ENCODE measurements around the gene BGN. TPM values are rescaled to one million over a fixed set of nuclear protein-coding genes. Genes with fewer than 3 reads are reported as not detected.
A peak's percentile ranks its signal among the peaks of the same experiment; 100 is the strongest.

BGN gene
- total and polyA plus RNA-seq, 2 donors, result 3.4 to 21.6 TPM

- Histone ChIP-seq H3K4me1 (ENCODE audit: control insufficient read depth in 2 of 2, insufficient read depth in 2 of 2, low read length in 2 of 2) (peaks cover 5 to 18% of the 10 kb centered on the region in 2 donors), H3K27ac (ENCODE audit: low read depth in 1 of 2, low read length in 1 of 2) (no peak overlapping the region), H3K27me3 (ENCODE audit: control insufficient read depth in 2 of 2, insufficient read depth in 1 of 2, low read length in 1 of 2) (no peaks in the 10 kb centered on the region), H3K4me3 (ENCODE audit: low read length in 2 of 2) (no peak overlapping the region), H3K36me3 (ENCODE audit: control insufficient read depth in 2 of 2, insufficient read depth in 2 of 2, low read length in 1 of 2) (peaks cover 7 to 12% of the 10 kb centered on the region in 2 donors), H3K9me3 (ENCODE audit: control insufficient read depth in 2 of 2, insufficient read depth in 1 of 2, low read length in 1 of 2) (no peaks in the 10 kb centered on the region)
- over 99% methylated on average over 12 of the region's 12 CpGs for WGBS
- DNase-seq (ENCODE audit: low read depth in 6 of 9, low spot score in 9 of 9), result no peak
Observed at GRCh38 chrX:153468008-153468580, 26.7 kb upstream of the BGN start.

GRCh38 chrX:153469811-153470410, 24.9 kb upstream of the BGN start:
- H3K9me3 ChIP-seq (ENCODE audit: control insufficient read depth in 2 of 2, insufficient read depth in 1 of 2, low read length in 1 of 2), result no peaks in the 10 kb centered on the region
- H3K4me3 ChIP-seq (ENCODE audit: low read length in 2 of 2), result peak overlapping the region; percentile 55 to 63
- peaks cover 7 to 27% of the 10 kb centered on the region in 2 donors for H3K4me1 ChIP-seq (ENCODE audit: control insufficient read depth in 2 of 2, insufficient read depth in 2 of 2, low read length in 2 of 2)
- peaks cover 0 to 5% of the 10 kb centered on the region in 2 donors for H3K36me3 ChIP-seq (ENCODE audit: control insufficient read depth in 2 of 2, insufficient read depth in 2 of 2, low read length in 1 of 2)
- H3K27me3 ChIP-seq (ENCODE audit: control insufficient read depth in 2 of 2, insufficient read depth in 1 of 2, low read length in 1 of 2), result peaks cover 0 to 2% of the 10 kb centered on the region in 2 donors
- WGBS, result 1% methylated on average over 32 of the region's 32 CpGs
- DNase-seq (ENCODE audit: low read depth in 6 of 9, low spot score in 9 of 9), result peak in 2 of 9 donors; percentile 15 to 16
- peak overlapping the region; percentile 18 to 32 for H3K27ac ChIP-seq (ENCODE audit: low read depth in 1 of 2, low read length in 1 of 2)

GRCh38 chrX:153470411-153471363, 24.1 kb upstream of the BGN start, which contains the start of gene HAUS7:
Gene HAUS7, minus strand, starts transcription at chrX:153470576. Its CDS starts 19 bp downstream, at chrX:153470557.
- Histone ChIP-seq H3K4me1 (ENCODE audit: control insufficient read depth in 2 of 2, insufficient read depth in 2 of 2, low read length in 2 of 2) (peaks cover 9 to 34% of the 10 kb centered on the region in 2 donors), H3K9me3 (ENCODE audit: control insufficient read depth in 2 of 2, insufficient read depth in 1 of 2, low read length in 1 of 2) (no peaks in the 10 kb centered on the region), H3K27me3 (ENCODE audit: control insufficient read depth in 2 of 2, insufficient read depth in 1 of 2, low read length in 1 of 2) (peaks cover 0 to 8% of the 10 kb centered on the region in 2 donors), H3K27ac (ENCODE audit: low read depth in 1 of 2, low read length in 1 of 2) (peak within 1 kb of the TSS; percentile 65 to 68), H3K4me3 (ENCODE audit: low read length in 2 of 2) (peak within 1 kb of the TSS; percentile 55 to 63), H3K36me3 (ENCODE audit: control insufficient read depth in 2 of 2, insufficient read depth in 2 of 2, low read length in 1 of 2) (peaks cover 0 to 4% of the 10 kb centered on the region in 2 donors)
- 10% methylated on average over 66 of the region's 70 CpGs for WGBS
- peak; percentile 55 to 89 (median 74) for DNase-seq (ENCODE audit: low read depth in 6 of 9, low spot score in 9 of 9)

- Histone ChIP-seq H3K27ac (ENCODE audit: low read depth in 1 of 2, low read length in 1 of 2) (no peak overlapping the region), H3K4me3 (ENCODE audit: low read length in 2 of 2) (no peak overlapping the region), H3K9me3 (ENCODE audit: control insufficient read depth in 2 of 2, insufficient read depth in 1 of 2, low read length in 1 of 2) (no peaks in the 10 kb centered on the region), H3K27me3 (ENCODE audit: control insufficient read depth in 2 of 2, insufficient read depth in 1 of 2, low read length in 1 of 2) (peaks cover 0 to 11% of the 10 kb centered on the region in 2 donors), H3K4me1 (ENCODE audit: control insufficient read depth in 2 of 2, insufficient read depth in 2 of 2, low read length in 2 of 2) (peaks cover 9 to 35% of the 10 kb centered on the region in 2 donors), H3K36me3 (ENCODE audit: control insufficient read depth in 2 of 2, insufficient read depth in 2 of 2, low read length in 1 of 2) (peaks cover 0 to 4% of the 10 kb centered on the region in 2 donors)
- WGBS, result 94% methylated on average over 11 of the region's 11 CpGs
- DNase-seq (ENCODE audit: low read depth in 6 of 9, low spot score in 9 of 9), result no peak
Observed at GRCh38 chrX:153471663-153472280, 23.0 kb upstream of the BGN start.

GRCh38 chrX:153473126-153473525, 21.7 kb upstream of the BGN start:
- WGBS, result 92% methylated on average over 10 of the region's 10 CpGs
- peaks cover 0 to 4% of the 10 kb centered on the region in 2 donors for H3K36me3 ChIP-seq (ENCODE audit: control insufficient read depth in 2 of 2, insufficient read depth in 2 of 2, low read length in 1 of 2)
- peaks cover 0 to 11% of the 10 kb centered on the region in 2 donors for H3K27me3 ChIP-seq (ENCODE audit: control insufficient read depth in 2 of 2, insufficient read depth in 1 of 2, low read length in 1 of 2)
- H3K4me1 ChIP-seq (ENCODE audit: control insufficient read depth in 2 of 2, insufficient read depth in 2 of 2, low read length in 2 of 2), result peaks cover 9 to 37% of the 10 kb centered on the region in 2 donors
- no peak for DNase-seq (ENCODE audit: low read depth in 6 of 9, low spot score in 9 of 9)
- no peak overlapping the region for H3K27ac ChIP-seq (ENCODE audit: low read depth in 1 of 2, low read length in 1 of 2)
- no peaks in the 10 kb centered on the region for H3K9me3 ChIP-seq (ENCODE audit: control insufficient read depth in 2 of 2, insufficient read depth in 1 of 2, low read length in 1 of 2)
- H3K4me3 ChIP-seq (ENCODE audit: low read length in 2 of 2), result no peak overlapping the region

- 83% methylated on average over 10 of the region's 10 CpGs for WGBS
- Histone ChIP-seq H3K36me3 (ENCODE audit: control insufficient read depth in 2 of 2, insufficient read depth in 2 of 2, low read length in 1 of 2) (no peaks in the 10 kb centered on the region), H3K27ac (ENCODE audit: low read depth in 1 of 2, low read length in 1 of 2) (no peak overlapping the region), H3K9me3 (ENCODE audit: control insufficient read depth in 2 of 2, insufficient read depth in 1 of 2, low read length in 1 of 2) (no peaks in the 10 kb centered on the region), H3K4me3 (ENCODE audit: low read length in 2 of 2) (no peak overlapping the region), H3K27me3 (ENCODE audit: control insufficient read depth in 2 of 2, insufficient read depth in 1 of 2, low read length in 1 of 2) (peaks cover 0 to 11% of the 10 kb centered on the region in 2 donors), H3K4me1 (ENCODE audit: control insufficient read depth in 2 of 2, insufficient read depth in 2 of 2, low read length in 2 of 2) (peaks cover 9 to 33% of the 10 kb centered on the region in 2 donors)
- DNase-seq (ENCODE audit: low read depth in 6 of 9, low spot score in 9 of 9), result peak in 1 of 9 donors; percentile 23
Observed at GRCh38 chrX:153474266-153474665, 20.5 kb upstream of the BGN start.

- peak overlapping the region in 1 of 2 donors; percentile 29 for H3K4me3 ChIP-seq (ENCODE audit: low read length in 2 of 2)
- DNase-seq (ENCODE audit: low read depth in 6 of 9, low spot score in 9 of 9), result peak in 3 of 9 donors; percentile 30 to 56 (median 38)
- WGBS, result 3% methylated on average over 52 of the region's 59 CpGs
Observed at GRCh38 chrX:153474718-153475117, 20.1 kb upstream of the BGN start.

GRCh38 chrX:153475271-153475670, 19.5 kb upstream of the BGN start:
- Histone ChIP-seq H3K4me3 (ENCODE audit: low read length in 2 of 2) (no peak overlapping the region), H3K9me3 (ENCODE audit: control insufficient read depth in 2 of 2, insufficient read depth in 1 of 2, low read length in 1 of 2) (no peaks in the 10 kb centered on the region), H3K27me3 (ENCODE audit: control insufficient read depth in 2 of 2, insufficient read depth in 1 of 2, low read length in 1 of 2) (peaks cover 0 to 11% of the 10 kb centered on the region in 2 donors), H3K27ac (ENCODE audit: low read depth in 1 of 2, low read length in 1 of 2) (no peak overlapping the region), H3K36me3 (ENCODE audit: control insufficient read depth in 2 of 2, insufficient read depth in 2 of 2, low read length in 1 of 2) (no peaks in the 10 kb centered on the region), H3K4me1 (ENCODE audit: control insufficient read depth in 2 of 2, insufficient read depth in 2 of 2, low read length in 2 of 2) (peaks cover 3 to 26% of the 10 kb centered on the region in 2 donors)
- 97% methylated on average over 7 of the region's 7 CpGs for WGBS
- DNase-seq (ENCODE audit: low read depth in 6 of 9, low spot score in 9 of 9), result no peak

More at GRCh38 chrX:153474718-153475117, 20.1 kb upstream of the BGN start:
- Histone ChIP-seq H3K4me1 (ENCODE audit: control insufficient read depth in 2 of 2, insufficient read depth in 2 of 2, low read length in 2 of 2) (peaks cover 6 to 30% of the 10 kb centered on the region in 2 donors), H3K9me3 (ENCODE audit: control insufficient read depth in 2 of 2, insufficient read depth in 1 of 2, low read length in 1 of 2) (no peaks in the 10 kb centered on the region), H3K27ac (ENCODE audit: low read depth in 1 of 2, low read length in 1 of 2) (no peak overlapping the region), H3K27me3 (ENCODE audit: control insufficient read depth in 2 of 2, insufficient read depth in 1 of 2, low read length in 1 of 2) (peaks cover 0 to 11% of the 10 kb centered on the region in 2 donors), H3K36me3 (ENCODE audit: control insufficient read depth in 2 of 2, insufficient read depth in 2 of 2, low read length in 1 of 2) (no peaks in the 10 kb centered on the region)
